HUDEP-2 (cell line): ENCODE results near the gene NUDT19.
"Not testable (repeated sequence)": the region's sequence is repeated elsewhere in the genome, so short reads cannot be mapped to it uniquely, and the experiment has no call there.

ENCODE experiments used
- DNase-seq, 76 experiments: peaks; one replicate each; lab custom pipeline; 2025; ENCODE audit not compliant: unreplicated experiment in 76 of 76; lab: John Stamatoyannopoulos, UW

The NUDT19 gene

GRCh38 chr19:32704006-32704405 lies 12.4 kb downstream of the NUDT19 start:
- DNase-seq: not testable (repeated sequence)

- DNase-seq: peak in 3 of 76 experiments; percentile 10 to 17 (median 16)
Measured at GRCh38 chr19:32708457-32708856, 16.8 kb downstream of the NUDT19 start.

- DNase-seq: peak in 21 of 76 experiments; percentile 11 to 53 (median 23)
Measured at GRCh38 chr19:32709032-32709431, 17.4 kb downstream of the NUDT19 start.

DNA sequence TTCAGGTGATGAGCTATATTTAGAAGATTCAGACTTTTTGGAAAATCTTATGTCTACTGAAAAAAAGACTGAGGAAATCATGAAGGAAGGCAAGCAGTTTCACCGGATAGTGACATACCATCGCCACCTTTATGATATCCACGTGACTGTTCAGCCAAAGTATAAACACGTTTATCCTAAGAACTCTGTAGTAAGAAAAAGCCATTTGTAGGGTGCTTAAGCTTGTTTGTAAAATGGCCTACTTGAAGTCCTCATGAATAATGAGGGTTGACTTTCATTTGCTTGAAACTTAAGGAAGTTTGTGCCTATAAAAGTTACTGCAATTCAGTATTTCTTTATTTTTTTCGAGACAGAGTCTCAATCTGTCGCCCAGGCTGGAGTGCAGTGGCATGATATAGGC lies 20.1 kb downstream of the NUDT19 start:
- no peak for DNase-seq

GRCh38 chr19:32716203-32716602 lies 24.6 kb downstream of the NUDT19 start:
- not testable (repeated sequence) for DNase-seq

DNA sequence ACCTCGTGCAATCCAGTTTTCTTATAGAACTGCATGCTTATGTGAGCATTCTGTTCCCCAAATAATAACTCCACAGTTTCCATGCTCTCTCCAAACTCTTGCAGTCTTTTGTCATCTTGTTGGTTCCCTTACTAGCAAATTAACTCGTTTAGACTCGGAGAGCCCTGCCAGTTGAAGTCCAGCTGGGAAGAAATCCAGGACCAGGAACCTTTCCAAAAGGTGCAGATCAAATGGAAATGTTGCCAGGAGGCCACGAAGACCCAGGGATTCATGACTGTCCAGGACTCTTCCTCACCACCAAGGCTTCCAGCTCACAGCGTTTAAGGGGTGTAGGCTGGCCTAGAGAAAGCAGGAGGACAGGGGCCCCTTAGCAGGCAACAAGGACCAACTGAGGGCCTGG lies 25.9 kb downstream of the NUDT19 start:
- no peak for DNase-seq

GRCh38 chr19:32718286-32718685 lies 26.7 kb downstream of the NUDT19 start:
- no peak for DNase-seq

- no peak for DNase-seq
Measured at GRCh38 chr19:32719611-32720059, 28.0 kb downstream of the NUDT19 start, which contains the start of gene TDRD12. Gene TDRD12, plus strand, starts transcription at chr19:32719767. Its CDS starts 306 bp downstream, at chr19:32720073.

GRCh38 chr19:32720216-32720935 lies 28.8 kb downstream of the NUDT19 start:
- DNase-seq: no peak

- no peak for DNase-seq
Measured at GRCh38 chr19:32720936-32721250, 29.3 kb downstream of the NUDT19 start.

DNA sequence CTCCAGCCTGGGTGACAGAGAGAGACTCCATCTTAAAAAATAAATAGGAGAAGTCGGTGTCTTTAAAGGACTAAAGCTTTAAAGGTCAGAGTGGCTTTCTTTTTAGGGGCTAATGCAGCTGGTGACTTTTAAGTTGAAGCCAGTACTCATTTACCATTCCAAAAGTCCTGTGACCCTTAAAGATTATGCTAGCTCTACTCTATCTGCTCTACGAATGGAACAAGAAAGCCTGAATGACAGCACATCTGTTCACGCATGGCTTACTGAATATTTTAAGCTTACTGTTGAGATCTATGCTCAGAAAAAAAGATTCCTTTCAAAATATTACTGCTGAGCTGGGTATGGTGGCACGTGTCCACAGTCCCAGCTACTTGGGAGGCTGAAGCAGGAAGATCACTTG lies 44.3 kb downstream of the NUDT19 start:
- no peak for DNase-seq

- DNase-seq: no peak
Measured at GRCh38 chr19:32743021-32743420, 51.4 kb downstream of the NUDT19 start.

DNA sequence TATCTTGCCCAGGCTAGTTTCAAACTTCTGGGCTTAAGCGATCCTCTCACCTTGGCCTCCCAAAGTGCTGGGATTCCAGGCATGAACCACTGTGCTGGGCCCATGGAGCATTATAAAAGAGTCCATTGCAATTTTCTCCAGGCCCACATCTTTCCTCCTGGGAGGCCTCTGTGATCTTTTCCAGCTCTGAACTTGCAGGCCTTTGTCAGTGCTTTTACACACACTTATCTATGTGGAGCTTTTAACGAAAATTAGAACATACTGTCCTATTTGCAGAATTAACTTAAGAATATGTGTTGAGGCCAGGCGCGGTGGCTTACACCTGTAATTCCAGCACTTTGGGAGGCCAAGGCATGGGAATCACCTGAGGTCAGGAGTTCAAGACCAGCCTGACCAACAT lies 51.8 kb downstream of the NUDT19 start:
- DNase-seq: no peak

DNA sequence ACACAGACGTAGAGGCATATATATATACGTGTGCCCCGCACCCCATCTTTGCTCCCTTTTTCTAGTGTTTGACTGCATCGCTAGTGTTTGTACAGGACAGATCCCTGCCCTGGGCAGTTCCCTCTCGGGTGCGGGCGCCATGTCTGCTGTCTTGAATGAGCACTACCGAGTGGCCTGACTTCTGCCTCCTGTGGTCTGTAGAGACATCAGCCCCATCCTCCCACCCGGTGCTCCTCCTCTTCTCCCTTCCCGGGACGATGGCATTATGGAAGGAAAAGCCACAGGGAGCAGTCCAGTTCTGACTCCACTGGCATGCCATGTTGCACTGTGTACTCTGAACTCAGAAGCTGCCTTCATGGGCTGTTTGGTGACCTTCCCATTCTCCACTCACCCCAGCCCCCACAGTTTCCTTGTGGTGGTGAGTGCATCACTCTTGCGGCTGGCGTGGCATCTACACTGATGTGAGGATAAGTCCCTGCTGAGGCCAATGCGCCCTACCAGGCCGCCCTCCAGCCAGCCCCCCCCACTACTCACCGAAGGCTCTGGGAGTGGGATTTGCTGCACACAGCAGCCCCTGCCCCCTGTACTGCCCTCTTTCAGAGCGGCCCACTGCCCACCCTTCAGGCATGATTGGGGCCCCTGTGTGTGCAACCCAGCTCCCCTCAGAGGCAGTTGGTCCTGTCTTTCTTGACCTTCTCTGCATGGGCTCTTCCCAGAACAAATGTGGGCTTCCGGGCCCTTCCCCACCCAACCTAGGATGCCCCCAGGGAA lies 53.1 kb downstream of the NUDT19 start:
- DNase-seq: no peak

- DNase-seq: not testable (repeated sequence)
Measured at GRCh38 chr19:32745594-32746251, 54.1 kb downstream of the NUDT19 start.

GRCh38 chr19:32746631-32747196 lies 55.1 kb downstream of the NUDT19 start:
- DNase-seq: not testable (repeated sequence)

DNA sequence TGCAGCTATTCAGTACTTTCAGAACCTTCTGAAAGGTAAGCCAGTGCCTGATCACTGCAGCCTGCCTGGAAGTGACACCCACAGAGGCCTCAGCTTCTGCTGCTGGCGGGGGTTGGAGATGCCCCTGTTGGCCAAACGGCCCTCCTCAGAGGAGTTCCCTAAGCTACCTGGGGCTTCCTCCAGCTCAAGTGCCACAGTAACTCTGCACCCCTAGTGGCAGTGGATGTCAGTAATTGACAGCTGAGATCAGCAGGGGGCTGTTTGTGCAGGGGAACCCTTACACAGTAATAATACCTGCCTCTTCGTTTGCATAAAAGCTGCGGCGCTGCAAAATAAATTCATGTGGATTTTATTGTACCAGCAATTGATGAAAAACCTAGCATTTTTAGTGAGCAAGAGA lies 56.9 kb downstream of the NUDT19 start:
- DNase-seq: peak in 8 of 76 experiments; percentile 3 to 22 (median 8)

- DNase-seq: no peak
Measured at GRCh38 chr19:32748948-32749347, 57.3 kb downstream of the NUDT19 start.

- DNase-seq: no peak
Measured at GRCh38 chr19:32749361-32749760, 57.7 kb downstream of the NUDT19 start.

GRCh38 chr19:32750441-32751055 lies 58.9 kb downstream of the NUDT19 start:
- DNase-seq: peak in 1 of 76 experiments; percentile 19

- DNase-seq: no peak
Measured at GRCh38 chr19:32751066-32751465, 59.4 kb downstream of the NUDT19 start.
